Endothelial cell of umbilical vein (primary cell): ENCODE measurements around the gene CRY2. TPM values are rescaled to one million over a fixed set of nuclear protein-coding genes. Genes with fewer than 3 reads are reported as not detected.

Experiments used
- BruUV-seq: library from RNA; stranded (reverse); fragments of 400-500 nt; replicated peaks from 2 replicates; lab custom pipeline; 2021; lab: Mats Ljungman, UMichigan
- CTCF ChIA-PET: fragments of 300-600, 350-600 bp; sonication (Branson Sonifier 250); formaldehyde crosslinking; loops from one replicate; lab custom pipeline; 2021; ENCODE audit warnings: antibody characterized with exemption, inconsistent platforms; lab: Charles Lee
- POLR2A ChIA-PET: fragments of 300-600, 350-600 bp; sonication (Branson Sonifier 250); formaldehyde crosslinking; loops from one replicate; lab custom pipeline; 2021; ENCODE audit warnings: antibody characterized with exemption, inconsistent platforms; lab: Charles Lee
- DNase-seq: peaks from one replicate; pipeline ENCODE4 v3.0.0-alpha.2; 2011; ENCODE audit warnings: low read depth, low spot score
- FAIRE-seq: peaks from 2 replicates; lab custom pipeline; 2011; peaks lifted over from hg19 to GRCh38; lab: Jason Lieb, UNC
- H2AFZ ChIP-seq: 2 replicates; pipeline ENCODE4 v1.6.0; 2012; ENCODE audit warnings: low read depth, low read length, control low read depth, inconsistent platforms
- H3K27ac ChIP-seq: 2 replicates; pipeline ENCODE4 v1.5.1; 2011; ENCODE audit warnings: low read depth, mild to moderate bottlenecking, control low read depth, low read length, moderate library complexity; ENCODE audit not compliant: insufficient read depth
- H3K27me3 ChIP-seq, 2 experiments: 2 replicates each; pipeline versions ENCODE4 v1.6.0 to v1.6.1; 2011; ENCODE audit warnings: low read length in 2 of 2, mixed read lengths in 1 of 2; ENCODE audit not compliant: control insufficient read depth in 2 of 2, insufficient read depth in 2 of 2
- H3K36me3 ChIP-seq, 2 experiments: 2 replicates in 1 of 2; 3 replicates in 1 of 2; pipeline ENCODE4 v1.5.1; 2011; ENCODE audit warnings: low read length in 2 of 2, mild to moderate bottlenecking in 1 of 2, moderate library complexity in 1 of 2; ENCODE audit not compliant: control insufficient read depth in 2 of 2, insufficient read depth in 2 of 2; ENCODE audit errors: extremely low read depth in 1 of 2
- H3K4me1 ChIP-seq: 3 replicates; pipeline ENCODE4 v1.5.1; 2011; ENCODE audit warnings: mild to moderate bottlenecking, low read length; ENCODE audit not compliant: control insufficient read depth, insufficient read depth; ENCODE audit errors: extremely low read depth
- H3K4me2 ChIP-seq: 2 replicates; pipeline ENCODE4 v1.6.1; 2011; ENCODE audit warnings: low read length, control low read depth, mixed read lengths; ENCODE audit not compliant: insufficient read depth
- H3K4me3 ChIP-seq, 3 experiments: fragments of 200-600 bp in 1 of 3; sonication (generic), shearing (Covaris generic) in 1 of 3; replicated peaks in 1 of 3; 2 replicates each; pipeline ENCODE4 v1.5.1; 2011 to 2016; ENCODE audit warnings: control low read depth in 3 of 3, low read length in 3 of 3, mild to moderate bottlenecking in 2 of 3, inconsistent platforms in 1 of 3, low read depth in 1 of 3, moderate library complexity in 1 of 3; ENCODE audit not compliant: insufficient read depth in 1 of 3
- H3K79me2 ChIP-seq: 2 replicates; pipeline ENCODE4 v1.6.0; 2012; ENCODE audit warnings: low read length, inconsistent platforms; ENCODE audit not compliant: control insufficient read depth, insufficient read depth
- H3K9ac ChIP-seq: replicated peaks from 2 replicates; pipeline ENCODE3; 2011; ENCODE audit warnings: low read length, control low read depth; ENCODE audit not compliant: insufficient read depth; ENCODE audit errors: extremely low read depth
- H3K9me1 ChIP-seq: replicated peaks from 3 replicates; pipeline ENCODE4 v1.6.0; 2011; ENCODE audit warnings: mild to moderate bottlenecking, low read length; ENCODE audit not compliant: control insufficient read depth, insufficient read depth; ENCODE audit errors: extremely low read depth
- H3K9me3 ChIP-seq: replicated peaks from 2 replicates; pipeline ENCODE4 v1.5.1; 2012; ENCODE audit warnings: low read length, inconsistent platforms; ENCODE audit not compliant: control insufficient read depth, insufficient read depth
- H4K20me1 ChIP-seq: replicated peaks from 2 replicates; pipeline ENCODE3; 2011; ENCODE audit warnings: mild to moderate bottlenecking, low read length; ENCODE audit not compliant: control insufficient read depth, insufficient read depth; ENCODE audit errors: extremely low read depth
- CTCF ChIP-seq, 2 donors: IDR thresholded peaks; 1 replicate in 1 of 2; 2 replicates in 1 of 2; pipeline ENCODE4 v1.5.1; 2011; ENCODE audit warnings: low read length in 2 of 2, mild to moderate bottlenecking in 2 of 2, moderate library complexity in 2 of 2, control low read depth in 1 of 2, inconsistent platforms in 1 of 2, low read depth in 1 of 2; ENCODE audit not compliant: insufficient read depth in 1 of 2; ENCODE audit errors: extremely low read depth in 1 of 2
- EZH2 ChIP-seq: IDR thresholded peaks from 2 replicates; pipeline ENCODE4 v1.6.1; 2012; ENCODE audit warnings: borderline replicate concordance, low read depth, mild to moderate bottlenecking, moderate library complexity, low read length, inconsistent platforms; ENCODE audit not compliant: severe bottlenecking
- FOS ChIP-seq: IDR thresholded peaks from 2 replicates; pipeline ENCODE4 v1.6.1; 2011; ENCODE audit warnings: mild to moderate bottlenecking, low read length, moderate library complexity, borderline replicate concordance; ENCODE audit not compliant: insufficient read depth
- GATA2 ChIP-seq: IDR thresholded peaks from 2 replicates; pipeline ENCODE4 v1.7.0; 2011; ENCODE audit warnings: low read depth, mild to moderate bottlenecking, moderate library complexity, mixed read lengths, low read length; ENCODE audit not compliant: insufficient read length, insufficient read depth
- JUN ChIP-seq: IDR thresholded peaks from 2 replicates; pipeline ENCODE4 v1.6.1; 2011; ENCODE audit warnings: borderline replicate concordance, low read depth; ENCODE audit not compliant: insufficient read length, insufficient read depth
- MYC ChIP-seq: IDR thresholded peaks from one replicate; pipeline ENCODE4 v1.6.1; 2011; ENCODE audit warnings: mild to moderate bottlenecking, low read depth, low read length
- POLR2A ChIP-seq: IDR thresholded peaks from 2 replicates; pipeline ENCODE4 v1.6.1; 2012; ENCODE audit warnings: low read depth, mild to moderate bottlenecking, control low read depth, low read length
- POLR2AphosphoS5 ChIP-seq: IDR thresholded peaks from 2 replicates; pipeline ENCODE4 v1.6.1; 2012; ENCODE audit warnings: low read depth, mild to moderate bottlenecking, control low read depth, low read length, moderate library complexity; ENCODE audit not compliant: insufficient read depth
- dilution Hi-C: fragments of 300-500 bp; cut with MboI; formaldehyde crosslinking; loops from one replicate; pipeline ENCODE4 v1.15.0; 2019; ENCODE audit warnings: low sequenced_read_pairs; ENCODE audit not compliant: extremely low pct_ligation_motif_present
- intact Hi-C: fragments of 100-400 bp; cut with micrococcal nuclease; formaldehyde crosslinking; loops from one replicate; pipeline ENCODE4 v1.10.0; 2022
- polyA plus RNA-seq, 4 experiments: library from polyadenylated mRNA; depleted of rRNA in 3 of 4; stranded (reverse) in 3 of 4; unstranded in 1 of 4; fragments of >200 nt; gene quantifications; 2 replicates each; pipeline versions ENCODE4 v1.2.1 to v1.2.3, GENCODE V29; 2011 to 2012; ENCODE audit warnings: missing spikeins in 1 of 4
- total RNA-seq: library from RNA; stranded (reverse); gene quantifications from 2 replicates; pipeline ENCODE4 v1.2.3, GENCODE V29; 2021
- TF ChIP-seq, protein P1 (sequence below): IDR thresholded peaks from 2 replicates; pipeline ENCODE4 v1.6.1; 2011; ENCODE audit not compliant: insufficient read depth, insufficient read length

The CRY2 gene
- total and polyA plus RNA-seq, 2 donors (not counting 3 experiments of a cell fraction or from before 2014, with no cell fraction given) = 7.7 to 11.7 TPM

GRCh38 chr11:45901626-45902025, 54.4 kb downstream of the CRY2 start:
- Histone ChIP-seq H3K36me3 (no peaks in the 10 kb centered on the region), H2AFZ (no peak overlapping the region), H3K9ac (no peak overlapping the region), H3K27ac (no peak overlapping the region), H3K79me2 (no peaks in the 10 kb centered on the region), H3K9me3 (no peaks in the 10 kb centered on the region), H3K9me1 (no peaks in the 10 kb centered on the region), H3K27me3 (peaks cover 4 to 9% of the 10 kb centered on the region in 2 experiments), H4K20me1 (no peaks in the 10 kb centered on the region), H3K4me1 (peaks cover 10% of the 10 kb centered on the region), H3K4me3 (no peak overlapping the region), H3K4me2 (no peak overlapping the region)
- intact Hi-C loops (no loop called here), dilution Hi-C loops (no loop called here)
- CTCF ChIA-PET = no interaction called here
- POLR2A ChIA-PET = no interaction called here
- FAIRE-seq = no peak
- DNase-seq = no peak
- BruUV-seq = no TSS peak
- TF ChIP-seq EZH2 = no peak
- TF ChIP-seq MYC = no peak
- no peak for TF ChIP-seq GATA2
- TF ChIP-seq JUN = no peak
- TF ChIP-seq POLR2A = no peak
- TF ChIP-seq, protein P1, sequence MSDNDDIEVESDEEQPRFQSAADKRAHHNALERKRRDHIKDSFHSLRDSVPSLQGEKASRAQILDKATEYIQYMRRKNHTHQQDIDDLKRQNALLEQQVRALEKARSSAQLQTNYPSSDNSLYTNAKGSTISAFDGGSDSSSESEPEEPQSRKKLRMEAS = no peak
- TF ChIP-seq CTCF (IDR thresholded peaks at IDR 0.05; ENCODE audit: extremely low read depth in 1 of 2, insufficient read depth in 1 of 2, low read depth in 1 of 2, low read length in 2 of 2) = no peak
- TF ChIP-seq POLR2AphosphoS5 = no peak
- TF ChIP-seq FOS = no peak
